ENCODE measurements around the gene TCF7L1.

DNA sequence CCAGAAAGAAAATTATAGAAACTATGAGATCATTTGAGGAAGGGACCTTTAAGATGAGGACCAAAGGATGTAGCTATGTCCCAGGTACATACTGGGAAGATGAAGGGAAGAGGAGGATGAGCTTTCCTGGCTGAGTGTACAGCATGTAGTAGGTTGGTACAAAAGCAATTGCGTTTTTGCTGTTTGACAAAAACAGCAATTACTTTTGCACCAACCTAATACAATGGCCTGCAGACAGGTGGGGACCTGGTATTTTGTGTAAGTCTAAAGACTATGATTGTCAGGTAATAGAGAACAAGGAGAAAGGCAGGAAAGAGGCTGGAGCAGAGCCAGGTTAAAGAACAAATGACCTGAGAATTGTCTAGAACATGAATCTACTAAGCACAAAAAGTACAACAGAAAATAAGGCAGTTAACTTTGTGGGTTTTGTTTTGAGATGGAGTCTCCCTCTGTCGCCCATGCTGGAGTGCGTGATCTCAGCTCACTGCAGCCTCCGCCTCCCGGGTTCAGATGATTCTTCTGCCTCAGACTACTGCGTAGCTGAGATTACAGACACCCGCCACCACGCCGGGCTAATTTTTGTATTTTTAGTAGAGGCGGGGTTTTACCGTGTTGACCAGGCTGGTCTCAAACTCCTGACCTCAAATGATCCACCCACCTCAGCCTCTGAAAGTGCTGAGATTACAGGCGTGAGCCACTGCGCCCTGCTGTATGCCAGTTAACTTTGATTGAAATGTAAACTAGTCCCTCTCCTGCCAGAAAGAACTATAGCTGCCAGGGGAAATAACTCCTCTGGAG is 197.8 kb downstream of the TCF7L1 start:
- TF ChIP-seq, protein P1, sequence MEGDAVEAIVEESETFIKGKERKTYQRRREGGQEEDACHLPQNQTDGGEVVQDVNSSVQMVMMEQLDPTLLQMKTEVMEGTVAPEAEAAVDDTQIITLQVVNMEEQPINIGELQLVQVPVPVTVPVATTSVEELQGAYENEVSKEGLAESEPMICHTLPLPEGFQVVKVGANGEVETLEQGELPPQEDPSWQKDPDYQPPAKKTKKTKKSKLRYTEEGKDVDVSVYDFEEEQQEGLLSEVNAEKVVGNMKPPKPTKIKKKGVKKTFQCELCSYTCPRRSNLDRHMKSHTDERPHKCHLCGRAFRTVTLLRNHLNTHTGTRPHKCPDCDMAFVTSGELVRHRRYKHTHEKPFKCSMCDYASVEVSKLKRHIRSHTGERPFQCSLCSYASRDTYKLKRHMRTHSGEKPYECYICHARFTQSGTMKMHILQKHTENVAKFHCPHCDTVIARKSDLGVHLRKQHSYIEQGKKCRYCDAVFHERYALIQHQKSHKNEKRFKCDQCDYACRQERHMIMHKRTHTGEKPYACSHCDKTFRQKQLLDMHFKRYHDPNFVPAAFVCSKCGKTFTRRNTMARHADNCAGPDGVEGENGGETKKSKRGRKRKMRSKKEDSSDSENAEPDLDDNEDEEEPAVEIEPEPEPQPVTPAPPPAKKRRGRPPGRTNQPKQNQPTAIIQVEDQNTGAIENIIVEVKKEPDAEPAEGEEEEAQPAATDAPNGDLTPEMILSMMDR (IDR thresholded peaks at IDR 0.05; ENCODE audit: poor library complexity, severe bottlenecking), result no peak
- TF ChIP-seq, protein P2, sequence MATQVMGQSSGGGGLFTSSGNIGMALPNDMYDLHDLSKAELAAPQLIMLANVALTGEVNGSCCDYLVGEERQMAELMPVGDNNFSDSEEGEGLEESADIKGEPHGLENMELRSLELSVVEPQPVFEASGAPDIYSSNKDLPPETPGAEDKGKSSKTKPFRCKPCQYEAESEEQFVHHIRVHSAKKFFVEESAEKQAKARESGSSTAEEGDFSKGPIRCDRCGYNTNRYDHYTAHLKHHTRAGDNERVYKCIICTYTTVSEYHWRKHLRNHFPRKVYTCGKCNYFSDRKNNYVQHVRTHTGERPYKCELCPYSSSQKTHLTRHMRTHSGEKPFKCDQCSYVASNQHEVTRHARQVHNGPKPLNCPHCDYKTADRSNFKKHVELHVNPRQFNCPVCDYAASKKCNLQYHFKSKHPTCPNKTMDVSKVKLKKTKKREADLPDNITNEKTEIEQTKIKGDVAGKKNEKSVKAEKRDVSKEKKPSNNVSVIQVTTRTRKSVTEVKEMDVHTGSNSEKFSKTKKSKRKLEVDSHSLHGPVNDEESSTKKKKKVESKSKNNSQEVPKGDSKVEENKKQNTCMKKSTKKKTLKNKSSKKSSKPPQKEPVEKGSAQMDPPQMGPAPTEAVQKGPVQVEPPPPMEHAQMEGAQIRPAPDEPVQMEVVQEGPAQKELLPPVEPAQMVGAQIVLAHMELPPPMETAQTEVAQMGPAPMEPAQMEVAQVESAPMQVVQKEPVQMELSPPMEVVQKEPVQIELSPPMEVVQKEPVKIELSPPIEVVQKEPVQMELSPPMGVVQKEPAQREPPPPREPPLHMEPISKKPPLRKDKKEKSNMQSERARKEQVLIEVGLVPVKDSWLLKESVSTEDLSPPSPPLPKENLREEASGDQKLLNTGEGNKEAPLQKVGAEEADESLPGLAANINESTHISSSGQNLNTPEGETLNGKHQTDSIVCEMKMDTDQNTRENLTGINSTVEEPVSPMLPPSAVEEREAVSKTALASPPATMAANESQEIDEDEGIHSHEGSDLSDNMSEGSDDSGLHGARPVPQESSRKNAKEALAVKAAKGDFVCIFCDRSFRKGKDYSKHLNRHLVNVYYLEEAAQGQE (IDR thresholded peaks at IDR 0.05; ENCODE audit: borderline replicate concordance), result no peak
- TF ChIP-seq EZH2 (IDR thresholded peaks at IDR 0.05; ENCODE audit: borderline replicate concordance, insufficient read depth, low read length, poor library complexity, severe bottlenecking), result no peak
- no peak for TF ChIP-seq POLR2AphosphoS5 (IDR thresholded peaks at IDR 0.05)
